PC-3 (cell line): ENCODE measurements around the gene LBR. TPM values are rescaled to one million over a fixed set of nuclear protein-coding genes. Genes with fewer than 3 reads are reported as not detected.

ENCODE experiments used
- ATAC-seq: fragments of 200-7000 bp; cut with Tn5 transposase; 2 replicates; pipeline ENCODE4 v1.9.1; 2020; ENCODE audit warnings: mild to moderate bottlenecking, moderate library complexity
- BruUV-seq: library from RNA; stranded (reverse); fragments of 400-500 nt; replicated peaks from 2 replicates; lab custom pipeline; 2021; lab: Mats Ljungman, UMichigan
- CTCF ChIA-PET: fragments of 300-600 bp; sonication (Branson Sonifier 250); formaldehyde crosslinking; loops from one replicate; lab custom pipeline; 2022; ENCODE audit warnings: antibody characterized with exemption; lab: Charles Lee
- POLR2A ChIA-PET: fragments of 300-600 bp; sonication (Branson Sonifier 250); formaldehyde crosslinking; loops from one replicate; lab custom pipeline; 2022; ENCODE audit warnings: antibody characterized with exemption; ENCODE audit not compliant: unreplicated experiment; lab: Charles Lee
- DNase-seq: peaks from one replicate; pipeline ENCODE4 v3.0.0-alpha.2; 2015
- H2AFZ ChIP-seq: fragments of 300-600 bp; sonication (generic); 2 replicates; pipeline ENCODE4 v1.6.0; 2016; ENCODE audit warnings: antibody characterized with exemption, low read length
- H3F3A ChIP-seq: fragments of 300-600 bp; sonication (generic); one replicate; pipeline ENCODE4 v1.6.0; 2017; ENCODE audit warnings: antibody characterized with exemption, low read length, control low read depth, mild to moderate bottlenecking; ENCODE audit not compliant: unreplicated experiment
- H3K27ac ChIP-seq: fragments of 300-600 bp; sonication (generic); 2 replicates; pipeline ENCODE4 v1.5.1; 2016; ENCODE audit warnings: mild to moderate bottlenecking, low read length
- H3K27me3 ChIP-seq: fragments of 300-600 bp; sonication (generic); 2 replicates; pipeline ENCODE4 v1.6.1; 2016; ENCODE audit warnings: low read length, mixed read lengths
- H3K36me3 ChIP-seq: fragments of 300-600 bp; sonication (generic); 2 replicates; pipeline ENCODE4 v1.6.1; 2016; ENCODE audit warnings: low read depth, mixed run types, low read length, mixed read lengths
- H3K4me1 ChIP-seq: fragments of 300-600 bp; sonication (generic); 2 replicates; pipeline ENCODE4 v1.5.1; 2016; ENCODE audit warnings: low read length; ENCODE audit not compliant: insufficient read depth
- H3K4me2 ChIP-seq: fragments of 300-600 bp; sonication (generic); 2 replicates; pipeline ENCODE4 v1.6.0; 2016; ENCODE audit warnings: low read length
- H3K4me3 ChIP-seq: fragments of 300-600 bp; sonication (generic); 2 replicates; pipeline ENCODE4 v1.5.1; 2016; ENCODE audit warnings: mild to moderate bottlenecking, low read length, mixed read lengths
- H3K79me2 ChIP-seq: fragments of 300-600 bp; sonication (generic); 2 replicates; pipeline ENCODE4 v1.6.1; 2017; ENCODE audit warnings: low read length, mixed read lengths
- H3K9ac ChIP-seq: fragments of 300-600 bp; sonication (generic); 2 replicates; pipeline ENCODE4 v1.6.0; 2016; ENCODE audit warnings: mild to moderate bottlenecking, low read length
- H3K9me2 ChIP-seq: fragments of 300-600 bp; sonication (generic); replicated peaks from 2 replicates; pipeline ENCODE4 v1.6.1; 2016; ENCODE audit warnings: mixed run types, low read length, mixed read lengths
- H3K9me3 ChIP-seq: fragments of 300-600 bp; sonication (generic); 2 replicates; pipeline ENCODE4 v1.6.1; 2016; ENCODE audit warnings: low read length, mixed read lengths
- H4K20me1 ChIP-seq: fragments of 300-600 bp; sonication (generic); 2 replicates; pipeline ENCODE4 v1.6.1; 2016; ENCODE audit warnings: low read length, mixed read lengths
- CTCF ChIP-seq: fragments of 300-600 bp; sonication (generic); conservative IDR thresholded peaks from 2 replicates; pipeline ENCODE4 v1.5.1; 2017; ENCODE audit warnings: antibody characterized with exemption, low read depth, mild to moderate bottlenecking, low read length
- EZH2 ChIP-seq: fragments of 300-600 bp; sonication (generic); IDR thresholded peaks from one replicate; pipeline ENCODE4 v1.6.1; 2017; ENCODE audit warnings: antibody characterized with exemption, mild to moderate bottlenecking, low read length; ENCODE audit not compliant: unreplicated experiment
- EZH2phosphoT487 ChIP-seq: fragments of 300-600 bp; sonication (generic); IDR thresholded peaks from 2 replicates; pipeline ENCODE4 v1.6.1; 2018; ENCODE audit warnings: mild to moderate bottlenecking, antibody characterized with exemption, low read length, borderline replicate concordance
- intact Hi-C: fragments of 100-400 bp; cut with micrococcal nuclease; formaldehyde crosslinking; loops from 2 replicates; pipeline ENCODE4 v1.9.0; 2023
- total RNA-seq: library from RNA; depleted of rRNA; stranded (reverse); fragments of >200 nt; gene quantifications from 2 replicates; pipeline ENCODE4 v1.2.3, GENCODE V29; 2014

The LBR gene
- total RNA-seq, 1 experiment from 2014 or later = 35.1 TPM

GRCh38 chr1:225453797-225454648, 26.2 kb upstream of the LBR start:
- Histone ChIP-seq H3K4me1 (peaks cover 59% of the 10 kb centered on the region), H3K79me2 (no peaks in the 10 kb centered on the region), H3K27ac (peak overlapping the region; percentile 94), H3K9ac (peak overlapping the region; percentile 66), H3K36me3 (no peaks in the 10 kb centered on the region), H4K20me1 (no peaks in the 10 kb centered on the region), H3K27me3 (no peaks in the 10 kb centered on the region), H3F3A (peaks cover 4% of the 10 kb centered on the region), H3K4me2 (peak overlapping the region; percentile 80), H3K9me2 (no peaks in the 10 kb centered on the region), H3K4me3 (peak overlapping the region; percentile 48), H2AFZ (no peak overlapping the region), H3K9me3 (no peaks in the 10 kb centered on the region)
- intact Hi-C loops = no loop called here
- CTCF ChIA-PET = interaction anchor here (0.6 kb wide), 1 partner anchor 395 kb away, joined by 6 read pairs; no protein-coding TSS in a partner anchor
- peak; percentile 92 for DNase-seq
- ATAC-seq = peak; percentile 60
- TF ChIP-seq CTCF = no peak
- TF ChIP-seq EZH2phosphoT487 = no peak
- no peak for TF ChIP-seq EZH2
- POLR2A ChIA-PET = no interaction called here
- no TSS peak for BruUV-seq

- H3K9me3 ChIP-seq = no peaks in the 10 kb centered on the region
- H3K9me2 ChIP-seq = no peaks in the 10 kb centered on the region
- ChIA-PET CTCF (no interaction called here), POLR2A (no interaction called here)
- H3F3A ChIP-seq = peaks cover 4% of the 10 kb centered on the region
- no peaks in the 10 kb centered on the region for H3K36me3 ChIP-seq
- H3K4me3 ChIP-seq = no peak overlapping the region
- H3K27ac ChIP-seq = no peak overlapping the region
- no peak overlapping the region for H3K4me2 ChIP-seq
- BruUV-seq = no TSS peak
- TF ChIP-seq EZH2 = no peak
- TF ChIP-seq CTCF = 0 out of 2 replicates have a peak, but pooled peaks have one; percentile 15
- ATAC-seq = no peak
- peaks cover 56% of the 10 kb centered on the region for H3K4me1 ChIP-seq
- no peaks in the 10 kb centered on the region for H3K79me2 ChIP-seq
- DNase-seq = no peak
- no peaks in the 10 kb centered on the region for H3K27me3 ChIP-seq
- intact Hi-C loops = no loop called here
- H4K20me1 ChIP-seq = no peaks in the 10 kb centered on the region
- no peak overlapping the region for H3K9ac ChIP-seq
- no peak overlapping the region for H2AFZ ChIP-seq
These were observed 24.1 kb upstream of the LBR start for GRCh38 chr1:225451840-225452515.
